Parathyroid adenoma (tissue), 2 donors: ENCODE measurements around the gene SOX30.
A peak's percentile ranks its signal among the peaks of the same experiment; 100 is the strongest.
"Not testable (repeated sequence)": the region's sequence is repeated elsewhere in the genome, so short reads cannot be mapped to it uniquely, and the experiment has no call there.

Source experiments
- H2AFZ ChIP-seq: fragments of 300-600 bp; sonication (generic); one replicate; pipeline ENCODE4 v1.7.0; 2017; ENCODE audit warnings: antibody characterized with exemption, mild to moderate bottlenecking
- H3K27ac ChIP-seq: fragments of 300-600 bp; sonication (generic); one replicate; pipeline ENCODE4 v1.7.0; 2017
- H3K27me3 ChIP-seq: fragments of 300-600 bp; sonication (generic); one replicate; pipeline ENCODE4 v1.7.0; 2017; ENCODE audit warnings: low read length; ENCODE audit not compliant: control insufficient read depth, insufficient read depth
- H3K36me3 ChIP-seq: fragments of 300-600 bp; sonication (generic); one replicate; pipeline ENCODE4 v1.7.0; 2017; ENCODE audit warnings: low read length; ENCODE audit not compliant: control insufficient read depth, insufficient read depth
- H3K4me1 ChIP-seq: fragments of 300-600 bp; sonication (generic); one replicate; pipeline ENCODE4 v1.7.0; 2017; ENCODE audit warnings: control low read depth
- H3K4me2 ChIP-seq: fragments of 300-600 bp; sonication (generic); one replicate; pipeline ENCODE4 v1.7.0; 2017; ENCODE audit warnings: low read length
- H3K4me3 ChIP-seq: fragments of 300-600 bp; sonication (generic); one replicate; pipeline ENCODE4 v1.7.0; 2017; ENCODE audit warnings: low read depth, low read length
- H3K79me2 ChIP-seq: fragments of 300-600 bp; sonication (generic); one replicate; pipeline ENCODE4 v1.7.0; 2017; ENCODE audit warnings: control low read depth
- H3K9ac ChIP-seq: fragments of 300-600 bp; sonication (generic); one replicate; pipeline ENCODE4 v1.7.0; 2017; ENCODE audit warnings: mild to moderate bottlenecking
- H3K9me3 ChIP-seq: fragments of 300-600 bp; sonication (generic); one replicate; pipeline ENCODE4 v1.7.0; 2017; ENCODE audit warnings: low read length; ENCODE audit not compliant: control insufficient read depth
- CTCF ChIP-seq: fragments of 300-600 bp; sonication (generic); IDR thresholded peaks from one replicate; pipeline ENCODE4 v1.7.0; 2017; ENCODE audit warnings: antibody characterized with exemption, mild to moderate bottlenecking
- donor health status: primary hyperparathyroidism.

SOX30 gene

GRCh38 chr5:157652377-157652692 lies at the start of gene SOX30:
Gene SOX30 (minus strand): TSS chr5:157652438. CDS start chr5:157652078, 360 bp downstream.
- Histone ChIP-seq H2AFZ (peak within 1 kb of the TSS; percentile 63), H3K79me2 (no peaks in the 10 kb centered on the region), H3K9me3 (no peaks in the 10 kb centered on the region), H3K4me2 (peak within 1 kb of the TSS; percentile 49), H3K4me3 (peak within 1 kb of the TSS; percentile 33), H3K27me3 (no peaks in the 10 kb centered on the region), H3K27ac (no peak within 1 kb of the TSS), H3K4me1 (no peaks in the 10 kb centered on the region), H3K9ac (no peak within 1 kb of the TSS), H3K36me3 (no peaks in the 10 kb centered on the region)
- TF ChIP-seq CTCF: no peak

GRCh38 chr5:157698674-157699073 lies 46.4 kb upstream of the SOX30 start:
- not testable (repeated sequence) for H3K9ac ChIP-seq, H3K36me3 ChIP-seq, H3K4me3 ChIP-seq, H3K4me2 ChIP-seq, H2AFZ ChIP-seq, H3K79me2 ChIP-seq, H3K27me3 ChIP-seq, H3K9me3 ChIP-seq, H3K4me1 ChIP-seq, H3K27ac ChIP-seq

DNA sequence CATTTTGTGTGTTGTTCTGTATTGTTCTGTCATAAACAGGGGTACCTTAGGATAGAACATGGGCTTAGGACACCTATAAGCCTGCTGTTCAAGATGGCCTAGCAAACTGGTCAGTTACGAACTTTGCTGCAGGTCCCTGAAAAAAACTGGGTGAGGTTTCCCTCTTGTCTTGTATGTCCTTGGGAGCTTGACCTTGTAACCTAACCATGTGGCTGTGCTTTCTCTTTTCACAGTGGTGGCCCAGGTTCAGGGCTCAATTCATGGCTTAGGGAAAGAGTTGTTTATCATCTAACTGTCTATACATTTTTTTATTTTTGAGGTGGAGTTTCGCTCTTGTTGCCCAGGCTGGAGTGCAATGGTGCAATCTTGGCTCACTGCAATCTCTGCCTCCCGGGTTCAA lies 43.9 kb upstream of the SOX30 start:
- not testable (repeated sequence) for H2AFZ ChIP-seq, H3K9ac ChIP-seq, H3K36me3 ChIP-seq

DNA sequence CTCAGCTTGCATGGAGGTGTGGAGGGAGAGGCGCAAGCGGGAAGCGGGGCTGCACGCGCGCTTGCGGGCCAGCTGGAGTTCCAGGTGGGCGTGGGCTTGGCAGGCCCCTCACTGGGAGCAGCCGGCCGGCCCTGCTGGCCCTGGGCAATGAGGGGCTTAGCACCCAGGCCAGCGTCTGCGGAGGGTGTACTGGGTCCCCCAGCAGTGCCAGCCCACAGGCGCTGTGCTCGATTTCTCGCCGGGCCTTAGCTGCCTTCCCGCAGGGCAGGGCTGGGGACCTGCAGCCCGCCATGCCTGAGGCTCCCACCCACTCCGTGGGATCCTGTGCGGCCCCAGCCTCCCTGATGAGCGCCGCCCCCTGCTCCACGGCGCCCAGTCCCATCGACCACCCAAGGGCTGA lies 41.6 kb upstream of the SOX30 start:
- not testable (repeated sequence) for H3K4me2 ChIP-seq, H3K4me1 ChIP-seq

More for the DNA sequence above, 43.9 kb upstream of the SOX30 start:
- H3K27ac ChIP-seq, H3K27me3 ChIP-seq, H3K4me3 ChIP-seq, H3K4me1 ChIP-seq, H3K4me2 ChIP-seq, H3K79me2 ChIP-seq, H3K9me3 ChIP-seq: not testable (repeated sequence)

DNA sequence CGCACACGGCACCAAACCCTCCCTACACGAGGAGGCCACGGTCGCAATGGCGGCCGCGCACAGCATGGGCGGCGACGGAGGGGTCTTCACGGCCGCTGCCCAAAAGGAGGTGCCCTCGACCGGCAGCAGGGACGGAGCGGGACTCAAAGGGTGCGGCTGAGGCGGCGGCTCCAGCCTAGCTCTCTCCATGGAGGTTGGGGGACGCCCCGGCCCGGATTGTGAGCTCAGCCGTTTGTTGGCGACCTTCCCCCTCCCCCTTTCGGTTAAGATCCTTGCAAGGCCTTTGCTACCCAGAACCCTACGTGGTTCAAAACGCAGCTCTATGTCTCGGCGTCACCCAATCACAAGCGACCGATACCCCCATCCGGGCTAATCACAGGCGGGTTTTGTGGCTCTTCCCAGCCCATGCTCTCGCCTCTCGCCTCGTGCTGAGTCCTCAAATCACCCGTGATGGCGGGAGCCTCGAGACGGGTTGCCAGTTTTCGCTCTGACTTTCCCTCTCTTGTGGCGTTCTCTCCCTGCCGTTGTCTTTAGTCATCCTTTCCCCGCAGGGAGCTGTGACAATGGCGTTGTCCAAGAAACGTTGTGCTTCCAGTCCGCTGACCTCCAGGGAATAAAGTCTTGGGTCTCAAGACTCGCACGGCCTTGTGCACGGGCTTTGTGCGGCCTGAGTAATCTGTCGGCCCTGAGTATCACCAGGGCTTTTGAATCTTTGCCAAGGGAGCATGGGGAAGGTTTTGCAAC lies 38.6 kb upstream of the SOX30 start:
- Histone ChIP-seq H3K36me3 (no peaks in the 10 kb centered on the region), H3K9me3 (no peaks in the 10 kb centered on the region), H3K27me3 (no peaks in the 10 kb centered on the region), H3K79me2 (no peaks in the 10 kb centered on the region), H3K27ac (no peak overlapping the region), H3K4me1 (no peaks in the 10 kb centered on the region), H3K4me3 (no peak overlapping the region), H3K4me2 (no peak overlapping the region), H3K9ac (no peak overlapping the region), H2AFZ (no peak overlapping the region)
- no peak for TF ChIP-seq CTCF

More for the DNA sequence above, 41.6 kb upstream of the SOX30 start:
- H3K27ac ChIP-seq, H2AFZ ChIP-seq, H3K9ac ChIP-seq, H3K36me3 ChIP-seq, H3K27me3 ChIP-seq, H3K9me3 ChIP-seq, H3K79me2 ChIP-seq, H3K4me3 ChIP-seq: not testable (repeated sequence)

DNA sequence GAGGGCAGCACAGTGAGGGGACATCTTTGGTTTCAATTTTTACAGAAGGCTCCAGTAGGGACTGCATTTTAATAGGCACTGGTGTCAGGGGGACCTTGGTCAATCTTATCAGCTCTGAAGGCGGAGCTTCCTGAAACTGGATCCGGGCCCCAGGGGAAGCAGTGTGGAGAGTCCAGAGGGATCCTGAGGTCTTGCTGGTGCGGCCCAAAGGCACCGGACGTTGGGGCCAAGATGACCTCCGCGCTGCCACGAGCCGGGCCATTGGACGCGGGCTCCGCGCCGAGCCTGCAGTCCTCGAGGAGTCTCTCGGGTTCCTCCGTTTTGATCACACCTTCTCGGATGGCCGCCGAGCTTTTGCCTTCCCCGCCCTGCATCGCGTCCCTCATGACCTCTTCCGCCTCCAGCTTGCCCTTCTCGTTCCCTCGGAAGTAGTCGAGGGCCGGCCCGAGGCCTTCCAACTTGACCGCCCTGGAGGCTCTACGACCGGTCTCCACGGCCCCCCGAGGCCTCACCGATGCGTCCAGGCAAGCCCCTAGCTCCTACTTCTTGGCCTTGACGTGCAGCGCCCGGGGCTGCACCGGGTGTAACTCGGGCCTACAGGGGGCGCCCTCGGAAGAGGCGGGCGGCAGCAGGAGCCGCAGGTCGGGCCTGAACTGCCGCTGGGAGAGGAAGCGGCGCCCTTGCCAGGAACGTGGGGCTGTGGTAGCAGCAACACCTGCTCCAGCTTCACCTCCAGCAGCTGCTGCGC lies 37.9 kb upstream of the SOX30 start:
- no peak overlapping the region for H3K4me2 ChIP-seq
- no peak overlapping the region for H3K27ac ChIP-seq
- H3K4me3 ChIP-seq: no peak overlapping the region
- H3K9ac ChIP-seq: no peak overlapping the region
- no peak overlapping the region for H2AFZ ChIP-seq
- TF ChIP-seq CTCF: no peak
- no peaks in the 10 kb centered on the region for H3K9me3 ChIP-seq
- no peaks in the 10 kb centered on the region for H3K4me1 ChIP-seq
- no peaks in the 10 kb centered on the region for H3K36me3 ChIP-seq
- H3K79me2 ChIP-seq: no peaks in the 10 kb centered on the region
- no peaks in the 10 kb centered on the region for H3K27me3 ChIP-seq
